ENCODE measurements around the gene NLGN1. TPM values are rescaled to one million over a fixed set of nuclear protein-coding genes. Genes with fewer than 3 reads are reported as not detected.
"Not testable (repeated sequence)": the region's sequence is repeated elsewhere in the genome, so short reads cannot be mapped to it uniquely, and the experiment has no call there.

The NLGN1 gene
- total RNA-seq, 1 donor from 2014 or later: 34.8 TPM

- H3K9me3 Mint-ChIP-seq: peaks cover 5% of the 10 kb centered on the region
- H3K9ac ChIP-seq: no peak overlapping the region
- H3K79me2 ChIP-seq (ENCODE audit: low read depth): no peaks in the 10 kb centered on the region
- peaks cover 42% of the 10 kb centered on the region for H3K4me1 Mint-ChIP-seq
- TF ChIP-seq EZH2phosphoT487 (IDR thresholded peaks at IDR 0.05) (no peak), EZH2 (IDR thresholded peaks at IDR 0.05) (no peak)
- TF ChIP-seq, protein P1, sequence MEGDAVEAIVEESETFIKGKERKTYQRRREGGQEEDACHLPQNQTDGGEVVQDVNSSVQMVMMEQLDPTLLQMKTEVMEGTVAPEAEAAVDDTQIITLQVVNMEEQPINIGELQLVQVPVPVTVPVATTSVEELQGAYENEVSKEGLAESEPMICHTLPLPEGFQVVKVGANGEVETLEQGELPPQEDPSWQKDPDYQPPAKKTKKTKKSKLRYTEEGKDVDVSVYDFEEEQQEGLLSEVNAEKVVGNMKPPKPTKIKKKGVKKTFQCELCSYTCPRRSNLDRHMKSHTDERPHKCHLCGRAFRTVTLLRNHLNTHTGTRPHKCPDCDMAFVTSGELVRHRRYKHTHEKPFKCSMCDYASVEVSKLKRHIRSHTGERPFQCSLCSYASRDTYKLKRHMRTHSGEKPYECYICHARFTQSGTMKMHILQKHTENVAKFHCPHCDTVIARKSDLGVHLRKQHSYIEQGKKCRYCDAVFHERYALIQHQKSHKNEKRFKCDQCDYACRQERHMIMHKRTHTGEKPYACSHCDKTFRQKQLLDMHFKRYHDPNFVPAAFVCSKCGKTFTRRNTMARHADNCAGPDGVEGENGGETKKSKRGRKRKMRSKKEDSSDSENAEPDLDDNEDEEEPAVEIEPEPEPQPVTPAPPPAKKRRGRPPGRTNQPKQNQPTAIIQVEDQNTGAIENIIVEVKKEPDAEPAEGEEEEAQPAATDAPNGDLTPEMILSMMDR (IDR thresholded peaks at IDR 0.05): no peak
- no peak for DNase-seq (ENCODE audit: low spot score)
- H3K27ac ChIP-seq: no peak overlapping the region
- H3K36me3 ChIP-seq: no peaks in the 10 kb centered on the region
- H3K27me3 ChIP-seq: no peaks in the 10 kb centered on the region
- H3F3A ChIP-seq (ENCODE audit: low read depth): no peaks in the 10 kb centered on the region
- H3K36me3 Mint-ChIP-seq: peaks cover 11% of the 10 kb centered on the region
- no peak overlapping the region for H3K4me2 ChIP-seq
- no peak overlapping the region for H3K4me3 Mint-ChIP-seq
- no peak overlapping the region for H3K4me3 ChIP-seq
- H3K4me1 ChIP-seq: no peaks in the 10 kb centered on the region
- H2AFZ ChIP-seq (replicated peaks): no peak overlapping the region
- H3K27ac Mint-ChIP-seq: no peak overlapping the region
- H3K9me3 ChIP-seq (ENCODE audit: low read depth): no peaks in the 10 kb centered on the region
- no peaks in the 10 kb centered on the region for H4K20me1 ChIP-seq (ENCODE audit: low read depth)
- H3K27me3 Mint-ChIP-seq (ENCODE audit: insufficient read depth, low read depth): no peaks in the 10 kb centered on the region
These were observed 810.6 kb downstream of the NLGN1 start for GRCh38 chr3:174208161-174208560.

DNA sequence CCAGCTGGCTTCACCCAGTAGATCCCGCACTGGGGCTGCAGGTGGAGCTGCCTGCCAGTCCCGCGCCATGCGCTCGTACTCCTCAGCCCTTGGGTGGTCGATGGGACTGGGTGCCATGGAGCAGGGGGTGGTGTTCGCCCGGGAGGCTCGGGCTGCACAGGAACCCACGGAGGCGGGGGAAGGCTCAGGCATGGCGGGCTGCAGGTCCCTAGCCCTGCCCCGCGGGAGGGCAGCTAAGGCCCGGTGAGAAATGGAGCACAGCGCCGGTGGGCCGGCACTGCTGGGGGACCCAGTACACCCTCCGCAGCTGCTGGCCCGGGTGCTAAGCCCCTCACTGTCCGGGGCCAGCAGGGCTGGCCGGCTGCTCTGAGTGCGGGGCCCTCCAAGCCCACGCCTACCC lies 814.4 kb downstream of the NLGN1 start:
- not testable (repeated sequence) for H3K27me3 Mint-ChIP-seq (ENCODE audit: insufficient read depth, low read depth); H3K27me3 ChIP-seq; H3K4me2 ChIP-seq; H3K4me3 ChIP-seq; H4K20me1 ChIP-seq (ENCODE audit: low read depth); H3K9ac ChIP-seq; H2AFZ ChIP-seq (replicated peaks); H3K4me3 Mint-ChIP-seq; DNase-seq (ENCODE audit: low spot score); H3K4me1 ChIP-seq; H3F3A ChIP-seq (ENCODE audit: low read depth); H3K9me3 Mint-ChIP-seq; H3K36me3 ChIP-seq; H3K27ac ChIP-seq; H3K9me3 ChIP-seq (ENCODE audit: low read depth); H3K79me2 ChIP-seq (ENCODE audit: low read depth); H3K27ac Mint-ChIP-seq
- Mint-ChIP-seq H3K36me3 (peaks cover 11% of the 10 kb centered on the region), H3K4me1 (peaks cover 23% of the 10 kb centered on the region)

DNA sequence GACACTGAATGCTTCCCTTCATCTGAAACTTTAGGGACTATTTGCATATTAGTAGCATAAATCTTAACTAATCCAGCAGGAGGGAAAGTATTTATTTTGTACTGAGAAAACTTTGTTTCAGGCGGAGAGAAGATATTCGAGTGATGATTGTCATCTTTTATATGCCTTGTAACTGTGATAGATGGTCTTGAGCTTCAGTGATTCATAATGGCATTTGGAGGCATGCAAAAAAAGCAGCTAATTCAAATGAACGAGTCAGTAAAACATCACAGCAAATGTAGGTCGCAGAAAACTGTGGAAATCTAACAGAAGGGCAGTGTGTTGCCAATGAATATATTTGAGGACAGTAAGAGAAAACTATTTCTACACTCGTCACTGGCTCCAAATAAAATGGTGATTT lies 817.9 kb downstream of the NLGN1 start:
- H3K27ac Mint-ChIP-seq: no peak overlapping the region
- peak overlapping the region; percentile 55 for H3K27ac ChIP-seq
- TF ChIP-seq EZH2phosphoT487 (IDR thresholded peaks at IDR 0.05) (no peak), EZH2 (IDR thresholded peaks at IDR 0.05) (no peak)
- TF ChIP-seq, protein P1 (IDR thresholded peaks at IDR 0.05): no peak
- H3K36me3 Mint-ChIP-seq: peaks cover 6% of the 10 kb centered on the region
- no peaks in the 10 kb centered on the region for H4K20me1 ChIP-seq (ENCODE audit: low read depth)
- H3K9me3 Mint-ChIP-seq: peaks cover 1% of the 10 kb centered on the region
- H3K4me2 ChIP-seq: no peak overlapping the region
- no peaks in the 10 kb centered on the region for H3K36me3 ChIP-seq
- no peaks in the 10 kb centered on the region for H3K9me3 ChIP-seq (ENCODE audit: low read depth)
- no peaks in the 10 kb centered on the region for H3F3A ChIP-seq (ENCODE audit: low read depth)
- no peak overlapping the region for H3K9ac ChIP-seq
- no peak overlapping the region for H3K4me3 ChIP-seq
- peaks cover 2% of the 10 kb centered on the region for H3K27me3 Mint-ChIP-seq (ENCODE audit: insufficient read depth, low read depth)
- no peak for DNase-seq (ENCODE audit: low spot score)
- H3K4me3 Mint-ChIP-seq: no peak overlapping the region
- no peak overlapping the region for H2AFZ ChIP-seq (replicated peaks)
- no peaks in the 10 kb centered on the region for H3K27me3 ChIP-seq
- no peaks in the 10 kb centered on the region for H3K79me2 ChIP-seq (ENCODE audit: low read depth)
- peaks cover 2% of the 10 kb centered on the region for H3K4me1 ChIP-seq
- peaks cover 12% of the 10 kb centered on the region for H3K4me1 Mint-ChIP-seq

GRCh38 chr3:174216019-174216418 lies 818.5 kb downstream of the NLGN1 start:
- Mint-ChIP-seq H3K27ac (no peak overlapping the region), H3K9me3 (no peaks in the 10 kb centered on the region), H3K4me1 (peaks cover 14% of the 10 kb centered on the region), H3K27me3 (ENCODE audit: insufficient read depth, low read depth) (peaks cover 2% of the 10 kb centered on the region), H3K36me3 (peaks cover 4% of the 10 kb centered on the region), H3K4me3 (no peak overlapping the region)
- no peak overlapping the region for H3K4me2 ChIP-seq
- H3K79me2 ChIP-seq (ENCODE audit: low read depth): no peaks in the 10 kb centered on the region
- no peak overlapping the region for H3K4me3 ChIP-seq
- peak overlapping the region; percentile 55 for H3K27ac ChIP-seq
- H3K36me3 ChIP-seq: no peaks in the 10 kb centered on the region
- DNase-seq (ENCODE audit: low spot score): no peak
- H3K9me3 ChIP-seq (ENCODE audit: low read depth): no peaks in the 10 kb centered on the region
- no peak overlapping the region for H2AFZ ChIP-seq (replicated peaks)
- H3K9ac ChIP-seq: no peak overlapping the region
- H4K20me1 ChIP-seq (ENCODE audit: low read depth): no peaks in the 10 kb centered on the region
- no peaks in the 10 kb centered on the region for H3F3A ChIP-seq (ENCODE audit: low read depth)
- no peaks in the 10 kb centered on the region for H3K27me3 ChIP-seq
- peaks cover 2% of the 10 kb centered on the region for H3K4me1 ChIP-seq
- no peak for TF ChIP-seq EZH2 (IDR thresholded peaks at IDR 0.05)
- no peak for TF ChIP-seq EZH2phosphoT487 (IDR thresholded peaks at IDR 0.05)
- TF ChIP-seq, protein P1 (IDR thresholded peaks at IDR 0.05): no peak
